GM12801 (cell line): ENCODE data around the gene ACHE.

Experiments used
- CTCF ChIP-seq: IDR thresholded peaks from one replicate; pipeline ENCODE4 v1.5.1; 2011; ENCODE audit warnings: control low read depth; ENCODE audit not compliant: insufficient read length; ENCODE audit errors: extremely low read depth

The ACHE gene

DNA sequence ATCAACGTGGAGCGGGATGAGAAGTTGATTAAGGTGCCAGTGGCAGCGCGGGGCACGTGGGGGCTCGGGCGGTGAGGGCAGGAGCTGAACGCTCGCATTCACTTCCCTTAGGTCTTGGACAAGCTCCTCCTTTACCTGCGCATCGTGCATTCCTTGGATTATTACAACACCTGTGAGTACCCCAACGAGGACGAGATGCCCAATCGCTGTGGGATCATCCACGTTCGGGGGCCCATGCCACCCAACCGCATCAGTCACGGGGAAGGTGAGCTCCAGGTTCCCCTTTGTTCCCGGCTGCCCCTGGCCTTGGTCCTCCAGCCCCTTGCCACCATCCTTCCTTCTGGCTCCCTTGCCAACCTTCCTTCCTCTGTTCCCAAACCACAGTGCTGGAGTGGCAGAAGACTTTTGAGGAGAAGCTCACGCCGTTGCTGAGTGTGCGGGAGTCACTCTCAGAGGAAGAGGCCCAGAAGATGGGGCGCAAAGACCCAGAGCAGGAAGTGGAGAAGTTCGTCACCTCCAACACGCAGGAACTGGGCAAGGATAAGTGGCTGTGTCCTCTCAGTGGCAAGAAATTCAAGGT lies 8.7 kb downstream of the ACHE start:
- no peak for TF ChIP-seq CTCF

GRCh38 chr7:100886142-100886935 lies 9.3 kb downstream of the ACHE start:
- no peak for TF ChIP-seq CTCF

- TF ChIP-seq CTCF, result no peak
Measured at GRCh38 chr7:100885440-100886141, 10.1 kb downstream of the ACHE start.

- no peak for TF ChIP-seq CTCF
Measured at GRCh38 chr7:100884736-100885439, 10.8 kb downstream of the ACHE start.

DNA sequence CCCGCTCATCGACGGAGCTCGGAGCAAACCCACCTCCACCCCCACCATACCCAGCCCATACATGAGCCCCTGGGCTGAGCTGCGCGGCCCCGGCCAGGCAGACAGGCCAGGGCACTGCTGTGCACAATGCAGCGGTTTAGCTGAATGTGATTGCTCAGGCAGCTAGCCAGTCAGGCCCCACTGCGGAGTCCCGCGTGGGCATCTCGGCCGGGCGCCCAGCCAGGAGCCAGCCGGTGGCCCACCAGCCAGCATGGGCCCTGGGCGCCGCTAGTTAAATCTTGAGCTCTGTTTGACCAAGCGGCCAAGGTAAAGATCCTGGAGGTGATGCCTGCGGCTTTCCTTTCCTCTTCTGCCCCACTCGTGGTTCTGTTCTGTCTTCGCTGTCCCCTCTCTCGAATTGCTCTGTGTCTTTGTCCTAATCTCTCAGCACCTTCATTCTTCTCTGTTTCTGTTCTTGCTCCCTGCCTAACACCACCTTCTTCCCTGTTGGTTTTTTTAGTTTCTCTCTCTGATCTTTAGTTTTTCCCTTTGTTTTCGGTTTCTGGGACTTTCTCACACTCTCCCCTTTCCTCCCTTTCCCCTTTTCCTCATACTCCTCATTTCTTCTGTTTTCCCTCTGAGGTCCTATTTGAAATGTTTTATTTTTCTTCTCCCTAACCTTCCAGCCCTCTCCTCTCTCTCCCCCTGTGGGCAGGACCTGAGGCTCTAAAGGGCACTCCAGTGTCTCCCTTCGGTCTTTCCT lies 12.7 kb downstream of the ACHE start:
- no peak for TF ChIP-seq CTCF

DNA sequence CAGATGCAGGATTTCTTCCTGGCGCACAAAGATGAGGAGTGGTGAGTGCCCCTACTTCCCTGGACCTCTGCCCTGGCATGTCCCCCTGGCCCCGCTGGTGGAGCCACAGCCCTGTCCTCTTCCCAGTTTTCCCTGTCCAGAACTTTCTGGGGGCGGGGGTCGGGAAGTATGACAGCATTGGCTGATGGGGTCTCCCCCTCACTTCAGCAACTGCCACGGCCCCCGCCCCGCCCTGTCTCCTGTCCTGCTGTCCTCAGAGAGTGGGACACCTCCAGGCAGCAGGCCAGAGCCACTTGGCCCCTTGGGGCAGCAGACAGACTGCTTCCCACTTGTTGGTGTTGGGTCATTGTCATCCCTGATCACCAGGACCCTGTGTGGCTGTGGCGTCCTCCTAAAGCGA lies 13.5 kb downstream of the ACHE start:
- no peak for TF ChIP-seq CTCF
